ENCODE results near the gene SLC25A19. TPM values are rescaled to one million over a fixed set of nuclear protein-coding genes. Genes with fewer than 3 reads are reported as not detected.
"Not testable (repeated sequence)": the region's sequence is repeated elsewhere in the genome, so short reads cannot be mapped to it uniquely, and the experiment has no call there.

The SLC25A19 gene
- total RNA-seq, 2 experiments from 2014 or later = 26.7 to 27.9 TPM

GRCh38 chr17:75292810-75293448, 3.7 kb upstream of the SLC25A19 start:
- not testable (repeated sequence) for H3K27me3 Mint-ChIP-seq; H3K9me3 Mint-ChIP-seq; DNase-seq; H3K36me3 Mint-ChIP-seq; ATAC-seq (ENCODE audit: low read depth); H3K27ac Mint-ChIP-seq; H3K4me3 Mint-ChIP-seq
- peaks cover 21% of the 10 kb centered on the region for H3K4me1 Mint-ChIP-seq
- POLR2A ChIA-PET = interaction anchor here (0.7 kb wide), 1 partner anchor 108 kb away, joined by 8 read pairs; no protein-coding TSS in a partner anchor

- Mint-ChIP-seq H3K36me3 (no peaks in the 10 kb centered on the region), H3K27me3 (no peaks in the 10 kb centered on the region), H3K4me3 (peak overlapping the region; percentile 97), H3K4me1 (peaks cover 15% of the 10 kb centered on the region), H3K27ac (peak overlapping the region; percentile 100), H3K9me3 (no peaks in the 10 kb centered on the region)
- peak; percentile 9 for ATAC-seq (ENCODE audit: low read depth)
- POLR2A ChIA-PET = interaction anchor here (0.6 to 4.2 kb wide), 25 partner anchors 10 to 626 kb away, joined by 3 to 86 read pairs (median 6); partner anchors contain the start of genes GGA3, GRB2, JPT1 and MIF4GD
- peak; percentile 56 for DNase-seq
Observed at GRCh38 chr17:75289832-75290337, 652 bp upstream of the SLC25A19 start.

- Mint-ChIP-seq H3K27me3 (no peaks in the 10 kb centered on the region), H3K9me3 (no peaks in the 10 kb centered on the region), H3K4me1 (peaks cover 15% of the 10 kb centered on the region), H3K36me3 (no peaks in the 10 kb centered on the region), H3K4me3 (peak overlapping the region; percentile 97), H3K27ac (peak overlapping the region; percentile 100)
- ATAC-seq (ENCODE audit: low read depth) = peak; percentile 15
- POLR2A ChIA-PET = interaction anchor here (0.7 to 4.2 kb wide), 21 partner anchors 9 to 276 kb away, joined by 3 to 86 read pairs (median 6); partner anchors contain the start of genes GGA3, GRB2, JPT1 and LLGL2
- DNase-seq = no peak
Observed at GRCh38 chr17:75288770-75289114, 491 bp downstream of the SLC25A19 start.

DNA sequence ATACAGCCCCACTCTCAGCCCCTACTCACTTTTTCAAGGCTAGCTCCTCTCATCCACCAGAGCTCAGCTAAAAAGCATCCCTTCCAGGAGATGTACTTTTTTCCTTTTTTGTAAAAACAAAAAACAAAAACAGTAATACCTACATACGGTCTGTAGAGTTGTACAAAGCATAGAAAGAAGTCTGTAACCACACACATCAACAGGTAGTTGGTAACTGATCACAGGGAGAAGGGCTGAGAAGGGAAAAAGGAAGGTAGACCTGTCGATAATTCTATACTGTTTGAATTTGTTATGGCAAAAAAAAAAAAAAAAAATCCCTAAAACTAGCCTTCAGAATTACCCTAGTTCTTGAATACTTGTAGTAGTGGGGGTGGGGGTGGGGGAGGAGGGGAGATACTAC, 874 bp downstream of the SLC25A19 start:
- H3K27ac Mint-ChIP-seq = peak overlapping the region; percentile 100
- no peaks in the 10 kb centered on the region for H3K27me3 Mint-ChIP-seq
- DNase-seq = no peak
- ATAC-seq (ENCODE audit: low read depth) = no peak
- peak overlapping the region; percentile 97 for H3K4me3 Mint-ChIP-seq
- no peaks in the 10 kb centered on the region for H3K9me3 Mint-ChIP-seq
- peaks cover 15% of the 10 kb centered on the region for H3K4me1 Mint-ChIP-seq
- peaks cover 4% of the 10 kb centered on the region for H3K36me3 Mint-ChIP-seq
- POLR2A ChIA-PET = interaction anchor here (0.7 to 4.2 kb wide), 13 partner anchors 8 to 198 kb away, joined by 3 to 86 read pairs (median 9); partner anchors contain the start of genes GGA3, GRB2, JPT1 and MIF4GD

GRCh38 chr17:75287221-75287620, 2.0 kb downstream of the SLC25A19 start:
- Mint-ChIP-seq H3K27me3 (no peaks in the 10 kb centered on the region), H3K4me1 (peaks cover 15% of the 10 kb centered on the region), H3K9me3 (no peaks in the 10 kb centered on the region), H3K36me3 (peaks cover 6% of the 10 kb centered on the region), H3K4me3 (peak overlapping the region; percentile 97), H3K27ac (peak overlapping the region; percentile 48)
- DNase-seq = no peak
- ATAC-seq (ENCODE audit: low read depth) = no peak
- POLR2A ChIA-PET = interaction anchor here (1.5 kb wide), 1 partner anchor 16 kb away, joined by 6 read pairs; the partner anchor contains the start of gene MIF4GD

DNA sequence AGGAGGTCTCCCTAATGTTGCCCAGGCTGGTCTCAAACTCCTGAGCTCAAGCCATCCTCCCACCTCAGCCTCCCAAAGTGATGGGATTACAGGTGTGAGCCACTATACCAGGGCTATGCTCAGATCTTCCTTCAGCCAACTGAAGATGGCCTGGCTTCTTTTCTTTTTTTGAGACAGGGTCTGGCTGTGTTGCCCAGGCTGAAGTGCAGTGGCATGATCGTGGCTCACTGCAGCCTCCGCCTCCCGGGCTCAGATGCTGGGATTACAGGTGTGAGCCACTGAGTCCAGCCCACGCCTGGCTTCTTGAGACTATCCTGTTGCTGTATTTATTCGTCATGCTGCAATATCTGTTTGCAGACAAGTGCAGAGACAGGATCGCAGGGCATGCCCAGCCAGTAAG, 4.1 kb downstream of the SLC25A19 start:
- H3K36me3 Mint-ChIP-seq = peaks cover 11% of the 10 kb centered on the region
- POLR2A ChIA-PET = interaction anchor here (0.7 kb wide), 1 partner anchor 15 kb away, joined by 5 read pairs; no protein-coding TSS in a partner anchor

GRCh38 chr17:75280189-75280588, 9.0 kb downstream of the SLC25A19 start:
- not testable (repeated sequence) for DNase-seq; H3K4me1 Mint-ChIP-seq; ATAC-seq (ENCODE audit: low read depth); H3K4me3 Mint-ChIP-seq; H3K27ac Mint-ChIP-seq; H3K9me3 Mint-ChIP-seq; H3K27me3 Mint-ChIP-seq
- POLR2A ChIA-PET = interaction anchor here (1.0 to 2.8 kb wide), 2 partner anchors 9 kb away, joined by 4 to 9 read pairs; partner anchors contain the start of genes MIF4GD and SLC25A19
- peaks cover 14% of the 10 kb centered on the region for H3K36me3 Mint-ChIP-seq

More for the DNA sequence above, 4.1 kb downstream of the SLC25A19 start:
- ATAC-seq (ENCODE audit: low read depth) (no peak), DNase-seq (no peak)
- H3K4me3 Mint-ChIP-seq = no peak overlapping the region
- H3K27ac Mint-ChIP-seq = no peak overlapping the region
- H3K9me3 Mint-ChIP-seq = no peaks in the 10 kb centered on the region
- peaks cover 12% of the 10 kb centered on the region for H3K4me1 Mint-ChIP-seq
- H3K27me3 Mint-ChIP-seq = no peaks in the 10 kb centered on the region

GRCh38 chr17:75277664-75278071, 11.6 kb downstream of the SLC25A19 start:
- H3K27ac Mint-ChIP-seq = no peak overlapping the region
- POLR2A ChIA-PET = interaction anchor here (0.8 kb wide), 1 partner anchor 12 kb away, joined by 3 read pairs; the partner anchor contains the start of gene SLC25A19
- H3K27me3 Mint-ChIP-seq = no peaks in the 10 kb centered on the region
- peaks cover 12% of the 10 kb centered on the region for H3K36me3 Mint-ChIP-seq
- DNase-seq (no peak), ATAC-seq (ENCODE audit: low read depth) (no peak)
- no peaks in the 10 kb centered on the region for H3K9me3 Mint-ChIP-seq
- no peak overlapping the region for H3K4me3 Mint-ChIP-seq
- H3K4me1 Mint-ChIP-seq = peaks cover 9% of the 10 kb centered on the region

- no peak overlapping the region for H3K27ac Mint-ChIP-seq
- DNase-seq = no peak
- H3K9me3 Mint-ChIP-seq = no peaks in the 10 kb centered on the region
- H3K36me3 Mint-ChIP-seq = peaks cover 8% of the 10 kb centered on the region
- peaks cover 21% of the 10 kb centered on the region for H3K4me1 Mint-ChIP-seq
- POLR2A ChIA-PET = interaction anchor here (0.7 to 6.7 kb wide), 3 partner anchors 14 to 52 kb away, joined by 3 to 138 read pairs (median 86); partner anchors contain the start of genes GGA3, MRPS7 and SLC25A19
- ATAC-seq (ENCODE audit: low read depth) = no peak
- no peaks in the 10 kb centered on the region for H3K27me3 Mint-ChIP-seq
- H3K4me3 Mint-ChIP-seq = no peak overlapping the region
Observed at GRCh38 chr17:75273977-75274708, 15.1 kb downstream of the SLC25A19 start.

DNA sequence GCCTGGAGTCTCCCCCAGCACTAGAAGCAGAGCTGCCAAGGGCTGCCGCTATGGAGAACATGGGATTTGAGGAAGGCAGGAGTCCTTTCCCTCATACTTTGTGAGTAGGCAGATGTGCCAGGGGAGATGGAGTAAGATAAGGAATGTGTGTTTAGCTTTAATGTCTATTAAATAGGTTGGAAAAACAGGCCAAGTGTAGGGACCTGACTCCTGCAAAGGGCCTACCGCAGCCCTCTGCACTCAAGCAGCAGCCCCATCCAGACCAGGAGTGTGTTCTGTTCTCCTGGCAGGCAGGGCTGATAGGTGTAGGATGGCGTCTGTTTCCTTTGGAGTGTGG, 16.4 kb downstream of the SLC25A19 start:
- Mint-ChIP-seq H3K4me1 (peaks cover 27% of the 10 kb centered on the region), H3K27me3 (no peaks in the 10 kb centered on the region), H3K4me3 (peak overlapping the region; percentile 89), H3K36me3 (peaks cover 10% of the 10 kb centered on the region), H3K9me3 (no peaks in the 10 kb centered on the region), H3K27ac (peak overlapping the region; percentile 89)
- POLR2A ChIA-PET = interaction anchor here (1.5 to 6.7 kb wide), 3 partner anchors 12 to 65 kb away, joined by 3 to 138 read pairs (median 86); partner anchors contain the start of genes GGA3, MRPS7 and SLC25A19
- no peak for ATAC-seq (ENCODE audit: low read depth)
- no peak for DNase-seq

- DNase-seq (no peak), ATAC-seq (ENCODE audit: low read depth) (no peak)
- peak overlapping the region; percentile 89 for H3K27ac Mint-ChIP-seq
- H3K9me3 Mint-ChIP-seq = no peaks in the 10 kb centered on the region
- H3K4me3 Mint-ChIP-seq = peak overlapping the region; percentile 89
- POLR2A ChIA-PET = interaction anchor here (1.3 to 6.7 kb wide), 9 partner anchors 12 to 216 kb away, joined by 3 to 138 read pairs (median 11); partner anchors contain the start of genes GGA3, GRB2, MRPS7 and SLC25A19
- H3K4me1 Mint-ChIP-seq = peaks cover 28% of the 10 kb centered on the region
- H3K36me3 Mint-ChIP-seq = peaks cover 10% of the 10 kb centered on the region
- H3K27me3 Mint-ChIP-seq = no peaks in the 10 kb centered on the region
Observed at GRCh38 chr17:75271955-75272847, 17.0 kb downstream of the SLC25A19 start.

- peak; percentile 79 for ATAC-seq (ENCODE audit: low read depth)
- H3K27me3 Mint-ChIP-seq = no peaks in the 10 kb centered on the region
- H3K4me1 Mint-ChIP-seq = peaks cover 28% of the 10 kb centered on the region
- peak overlapping the region; percentile 89 for H3K4me3 Mint-ChIP-seq
- peak overlapping the region; percentile 89 for H3K27ac Mint-ChIP-seq
- POLR2A ChIA-PET = interaction anchor here (0.6 to 6.7 kb wide), 39 partner anchors 8 to 398 kb away, joined by 3 to 138 read pairs (median 4); partner anchors contain the start of genes ARMC7, FDXR, GGA3 and GRB2
- no peaks in the 10 kb centered on the region for H3K9me3 Mint-ChIP-seq
- H3K36me3 Mint-ChIP-seq = peaks cover 13% of the 10 kb centered on the region
- peak; percentile 98 for DNase-seq
Observed at GRCh38 chr17:75271233-75271954, 17.8 kb downstream of the SLC25A19 start.
